Ovary (tissue), 1 donor: ENCODE data around the gene RUFY4.

Experiments used
- EP300 ChIP-seq: sonication (generic); formaldehyde crosslinking; IDR thresholded peaks from one replicate; pipeline ENCODE4 v1.6.1; 2017; ENCODE audit warnings: antibody characterized with exemption
- POLR2A ChIP-seq: fragments of 450-650 bp; IDR thresholded peaks from one replicate; pipeline ENCODE4 v1.6.1; 2017; ENCODE audit warnings: antibody characterized with exemption, mild to moderate bottlenecking, moderate library complexity

DNA sequence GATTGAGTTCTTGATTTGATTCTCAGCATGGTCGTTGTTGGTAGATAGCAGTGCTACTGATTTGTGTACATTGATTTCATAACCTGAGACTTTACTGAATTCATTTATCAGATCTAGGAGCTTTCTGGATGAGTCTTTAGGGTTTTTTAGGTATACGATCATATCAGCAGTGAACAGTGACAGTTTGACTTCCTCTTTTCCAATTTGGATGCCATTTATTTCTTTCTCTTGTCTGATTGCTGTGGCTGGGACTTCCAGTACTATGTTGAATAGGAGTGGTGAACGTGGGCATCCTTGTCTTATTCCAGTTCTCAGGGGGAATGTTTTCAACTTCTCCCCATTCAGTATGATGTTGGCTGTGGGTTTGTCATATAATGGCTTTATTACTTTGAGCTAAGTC lies 28.9 kb downstream of the RUFY4 start:
- TF ChIP-seq POLR2A (no peak), EP300 (no peak)
